K562 (cell line): Measurements from ENCODE around the gene ZNF485. TPM values are rescaled to one million over a fixed set of nuclear protein-coding genes. Genes with fewer than 3 reads are reported as not detected.

Source experiments
- ATAC-seq: fragments of 200-7000 bp; cut with Tn5 transposase; 3 replicates; pipeline ENCODE4 v1.9.1; 2020; ENCODE audit warnings: moderate library complexity
- BruUV-seq: library from RNA; stranded (reverse); fragments of 400-500 nt; replicated peaks from 2 replicates; lab custom pipeline; 2021; lab: Mats Ljungman, UMichigan
- CTCF ChIA-PET: fragments of 300-600 bp; formaldehyde crosslinking; extraction: SDS; loops from one replicate; lab custom pipeline; 2021; ENCODE audit warnings: low intra/inter-chr PET ratio; lab: Yijun Ruan, JAX
- POLR2A ChIA-PET: fragments of 300-600, 350-650 bp; sonication (Branson Sonifier 250); formaldehyde crosslinking; extraction: SDS; loops from one replicate; lab custom pipeline; 2021; ENCODE audit warnings: antibody characterized with exemption, inconsistent platforms; lab: Yijun Ruan, JAX
- DNase-seq, 4 experiments: peaks; one replicate each; pipeline versions ENCODE4 v3.0.0 to v3.0.0-alpha.2; 2011 to 2018; ENCODE audit warnings: low spot score in 3 of 4, mixed read lengths in 3 of 4; ENCODE audit errors: extremely low read depth in 1 of 4
- FAIRE-seq: peaks from 2 replicates; lab custom pipeline; 2011; peaks lifted over from hg19 to GRCh38; lab: Jason Lieb, UNC
- H2AFZ ChIP-seq: 2 replicates; pipeline ENCODE4 v1.6.0; 2011; ENCODE audit warnings: low read depth, low read length, control low read depth, inconsistent platforms
- H3K27ac ChIP-seq: fragments of 200-600 bp; 3 replicates; pipeline ENCODE4 v1.8.0; 2011; ENCODE audit warnings: low read depth, mild to moderate bottlenecking, control low read depth, inconsistent platforms, low read length, moderate library complexity, mixed read lengths; ENCODE audit errors: extremely low read depth
- H3K27me3 ChIP-seq, 2 experiments: fragments of 300-600 bp in 1 of 2; 2 replicates in 1 of 2; 3 replicates in 1 of 2; pipeline versions ENCODE4 v1.6.0 to v1.8.0; 2011; ENCODE audit warnings: inconsistent platforms in 2 of 2, low read length in 2 of 2, mild to moderate bottlenecking in 1 of 2, mixed read lengths in 1 of 2, moderate library complexity in 1 of 2; ENCODE audit not compliant: control insufficient read depth in 2 of 2, insufficient read depth in 2 of 2
- H3K36me3 ChIP-seq: fragments of 300-600 bp; 3 replicates; pipeline ENCODE4 v1.8.0; 2011; ENCODE audit warnings: mild to moderate bottlenecking, low read length, inconsistent platforms; ENCODE audit not compliant: control insufficient read depth, insufficient read depth
- H3K4me1 ChIP-seq, 2 experiments: fragments of 200-600 bp in 1 of 2; replicated peaks in 1 of 2; 2 replicates in 1 of 2; 3 replicates in 1 of 2; pipeline versions ENCODE4 v1.5.1 to v1.8.0; 2011; ENCODE audit warnings: inconsistent platforms in 2 of 2, low read length in 2 of 2, mild to moderate bottlenecking in 1 of 2, mixed read lengths in 1 of 2, moderate library complexity in 1 of 2; ENCODE audit not compliant: control insufficient read depth in 2 of 2, insufficient read depth in 2 of 2
- H3K4me2 ChIP-seq: 2 replicates; pipeline ENCODE4 v1.6.1; 2011; ENCODE audit warnings: low read length, control low read depth, inconsistent platforms, mixed read lengths; ENCODE audit not compliant: insufficient read depth
- H3K4me3 ChIP-seq: fragments of 200-600 bp; sonication (generic), shearing (Covaris generic); 2 replicates; pipeline ENCODE4 v1.5.1; 2016; ENCODE audit warnings: control low read depth, inconsistent platforms
- H3K79me2 ChIP-seq: fragments of 200-600 bp; 3 replicates; pipeline ENCODE4 v1.8.0; 2011; ENCODE audit warnings: low read length, inconsistent platforms; ENCODE audit not compliant: control insufficient read depth, insufficient read depth
- H3K9ac ChIP-seq, 2 experiments: 2 replicates each; pipeline versions ENCODE4 v1.6.0 to v1.6.1; 2011; ENCODE audit warnings: low read depth in 2 of 2, low read length in 2 of 2, control low read depth in 1 of 2, inconsistent platforms in 1 of 2, mild to moderate bottlenecking in 1 of 2, mixed read lengths in 1 of 2; ENCODE audit not compliant: insufficient read depth in 1 of 2
- H3K9me1 ChIP-seq: one replicate; pipeline ENCODE4 v1.6.0; 2011; ENCODE audit warnings: inconsistent platforms, mild to moderate bottlenecking, low read length, moderate library complexity; ENCODE audit not compliant: control insufficient read depth, insufficient read depth
- H3K9me3 ChIP-seq: replicated peaks from 2 replicates; pipeline ENCODE4 v1.5.1; 2011; ENCODE audit warnings: low read depth, low read length, inconsistent platforms; ENCODE audit not compliant: control insufficient read depth, insufficient read depth
- H4K20me1 ChIP-seq: replicated peaks from 2 replicates; pipeline ENCODE4 v1.6.1; 2011; ENCODE audit warnings: low read length, inconsistent platforms, mixed read lengths; ENCODE audit not compliant: control insufficient read depth, insufficient read depth
- ADNP ChIP-seq: fragments of 200-800 bp; sonication (Bioruptor generic); IDR thresholded peaks from 2 replicates; pipeline ENCODE4 v1.6.1; 2016; ENCODE audit warnings: missing genetic modification characterization, missing compliant biosample characterization
- CBX3 ChIP-seq, 2 experiments: IDR thresholded peaks; 1 replicate in 1 of 2; 2 replicates in 1 of 2; pipeline ENCODE4 v1.6.1; 2012; ENCODE audit warnings: inconsistent platforms in 2 of 2, low read length in 2 of 2, borderline replicate concordance in 1 of 2, control low read depth in 1 of 2
- ESRRA ChIP-seq: fragments of 450-650 bp; IDR thresholded peaks from 2 replicates; pipeline ENCODE4 v1.6.1; 2014; ENCODE audit warnings: low read depth, mild to moderate bottlenecking, moderate library complexity, borderline replicate concordance
- HNRNPK ChIP-seq: fragments of 200-400 bp; formaldehyde crosslinking; IDR thresholded peaks from one replicate; pipeline ENCODE4 v1.6.1; 2018; ENCODE audit warnings: mild to moderate bottlenecking, low read depth, low read length; ENCODE audit not compliant: poor library complexity, severe bottlenecking
- KLF1 ChIP-seq: fragments of 450-650 bp; IDR thresholded peaks from 2 replicates; pipeline ENCODE4 v1.6.1; 2016; ENCODE audit warnings: missing genetic modification characterization, missing compliant biosample characterization
- MYC ChIP-seq, 2 experiments: fragments of 250-450 bp in 1 of 2; sonication (Bioruptor Pico) in 1 of 2; IDR thresholded peaks; 2 replicates each; pipeline versions ENCODE4 v1.5.1 to v1.6.1; 2012 to 2021; ENCODE audit warnings: low read depth in 2 of 2, borderline replicate concordance in 1 of 2, improper control_type of control experiment in 1 of 2, low read length in 1 of 2, mild to moderate bottlenecking in 1 of 2, moderate library complexity in 1 of 2
- RREB1 ChIP-seq: fragments of 250-450 bp; sonication (Bioruptor Pico); IDR thresholded peaks from 2 replicates; pipeline ENCODE4 v1.4.0; 2020
- STAT5B ChIP-seq: fragments of 250-450 bp; sonication (Bioruptor Pico); IDR thresholded peaks from 2 replicates; pipeline ENCODE4 v1.8.0; 2021; ENCODE audit warnings: mild to moderate bottlenecking, inconsistent platforms
- ZNF282 ChIP-seq: sonication (generic); formaldehyde crosslinking; IDR thresholded peaks from 2 replicates; pipeline ENCODE4 v1.8.1; 2023; ENCODE audit warnings: missing genetic modification reagents
- ZNF3 ChIP-seq: fragments of 250-450 bp; sonication (Bioruptor Pico); IDR thresholded peaks from 2 replicates; pipeline ENCODE4 v1.5.0; 2021; ENCODE audit warnings: mild to moderate bottlenecking, moderate library complexity
- ZNF740 ChIP-seq, 3 experiments: fragments of 200-800 bp in 1 of 3; sonication (Bioruptor generic) in 1 of 3; sonication (generic) in 1 of 3; formaldehyde crosslinking in 1 of 3; IDR thresholded peaks; 2 replicates each; pipeline versions ENCODE4 v1.6.1 to v1.8.0; 2016 to 2022; ENCODE audit warnings: mild to moderate bottlenecking in 2 of 3, missing compliant biosample characterization in 2 of 3, missing genetic modification characterization in 2 of 3, missing genetic modification reagents in 1 of 3
- WGBS: fragments of 100-300 bp; shearing (Covaris generic); methylation state at CpG from one replicate; pipeline ENCODE4 v1.1.6; 2016; ENCODE audit warnings: low coverage, mixed read lengths; ENCODE audit not compliant: insufficient coverage; ENCODE audit errors: missing lambda C conversion rate; 5-methylcytosine and 5-hydroxymethylcytosine counted together
- in situ Hi-C: fragments of 300-500 bp; cut with MboI; formaldehyde crosslinking; loops from 4 replicates; pipeline ENCODE4 v1.15.0; 2018; ENCODE audit warnings: inconsistent platforms, mixed read lengths
- intact Hi-C: fragments of 100-400 bp; cut with micrococcal nuclease; formaldehyde crosslinking; loops from 2 replicates; pipeline ENCODE4 v1.14.2; 2022
- polyA plus RNA-seq, 8 experiments: library from polyadenylated mRNA; depleted of rRNA in 4 of 8; stranded (reverse) in 5 of 8; unstranded in 3 of 8; fragments of >200 nt; fragmentation: Nextera tagmentation in 2 of 8; fragmentation: Illumina TruSeq in 1 of 8; extraction: Ambion mirVana in 2 of 8; extraction: Trizol in 1 of 8; gene quantifications; 2 replicates each; pipeline versions ENCODE4 v1.2.1 to v1.2.3, GENCODE V29; 2011 to 2014; ENCODE audit warnings: inconsistent platforms in 1 of 8, missing spikeins in 1 of 8
- total RNA-seq, 7 experiments: library from RNA; depleted of rRNA in 6 of 7; stranded (reverse); fragments of >200 nt in 6 of 7; fragmentation: Illumina TruSeq in 2 of 7; extraction: Trizol in 2 of 7; gene quantifications; 2 replicates each; pipeline versions ENCODE4 v1.2.1 to v1.2.3, GENCODE V29; 2011 to 2021; ENCODE audit warnings: low replicate concordance in 1 of 7

ZNF485 gene
- total and polyA plus RNA-seq, 9 of the 15 experiments (the other 6 are each of a cell fraction or from before 2014, with no cell fraction given) = 8.0 to 18.7 (median 11.9) TPM

GRCh38 chr10:43569681-43570080 lies 36.6 kb upstream of the ZNF485 start (continued):
- no peak for TF ChIP-seq RREB1 (CRISPR knock-in tag)

GRCh38 chr10:43570971-43571370 lies 35.3 kb upstream of the ZNF485 start:
- Histone ChIP-seq H3K79me2 (peaks cover 53% of the 10 kb centered on the region), H4K20me1 (no peaks in the 10 kb centered on the region), H3K9me3 (peaks cover 13% of the 10 kb centered on the region), H3K36me3 (peaks cover 66% of the 10 kb centered on the region), H3K27me3 (no peaks in the 10 kb centered on the region), H3K4me3 (no peak overlapping the region), H3K4me1 (peaks cover 8 to 17% of the 10 kb centered on the region in 2 experiments; a peak in 3 of 5 replicates), H2AFZ (no peak overlapping the region), H3K4me2 (no peak overlapping the region), H3K27ac (no peak overlapping the region), H3K9me1 (no peaks in the 10 kb centered on the region), H3K9ac (no peak overlapping the region)
- ChIA-PET POLR2A (no interaction called here), CTCF (no interaction called here)
- WGBS = 4% methylated on average over 1 of the region's 1 CpG
- ATAC-seq = no peak
- in situ Hi-C loops = no loop called here
- no peak for FAIRE-seq
- BruUV-seq = no TSS peak
- intact Hi-C loops = loop anchor here (5.0 to 10.0 kb wide), 2 partner anchors 76 to 96 kb away; partner anchors contain the start of gene ZNF32
- DNase-seq = no peak
- TF ChIP-seq ESRRA (no peak), ADNP (no peak), STAT5B (CRISPR knock-in tag) (no peak), MYC (IDR thresholded peaks at IDR 0.05; ENCODE audit: low read depth, low read length) (no peak), MYC (CRISPR knock-in tag; IDR thresholded peaks at IDR 0.05; ENCODE audit: borderline replicate concordance, low read depth) (no peak), ZNF282 (CRISPR knock-in tag) (no peak), KLF1 (tag) (no peak), ZNF740 (CRISPR knock-in tag; IDR thresholded peaks at IDR 0.05) (no peak), ZNF740 (tag; IDR thresholded peaks at IDR 0.05) (no peak), CBX3 (IDR thresholded peaks at IDR 0.05; ENCODE audit: borderline replicate concordance in 1 of 2, low read length in 2 of 2) (no peak), ZNF3 (CRISPR knock-in tag) (no peak), HNRNPK (no peak)
